Common myeloid progenitor, CD34-positive (primary cell): ENCODE data around the gene NPY5R.

Source experiments
- CTCF ChIA-PET: fragments of 350-600 bp; sonication (Branson Sonifier 250); formaldehyde crosslinking; loops from one replicate; lab custom pipeline; 2021; ENCODE audit warnings: antibody characterized with exemption; lab: Charles Lee
- POLR2A ChIA-PET: fragments of 350-600 bp; sonication (Branson Sonifier 250); formaldehyde crosslinking; loops from one replicate; lab custom pipeline; 2021; ENCODE audit warnings: antibody characterized with exemption; lab: Charles Lee
- DNase-seq, 3 donors: peaks; one replicate each; pipeline versions ENCODE4 v3.0.0 to v3.0.0-alpha.2; 2013
- H3K27ac ChIP-seq, 2 experiments: 1 replicate in 1 of 2; 2 replicates in 1 of 2; pipeline ENCODE4 v1.7.0; 2013; ENCODE audit warnings: inconsistent platforms in 2 of 2, low read length in 2 of 2, mild to moderate bottlenecking in 2 of 2, low read depth in 1 of 2, moderate library complexity in 1 of 2; ENCODE audit not compliant: severe bottlenecking in 2 of 2, insufficient read depth in 1 of 2, poor library complexity in 1 of 2
- H3K27me3 ChIP-seq, 5 experiments: replicated peaks in 2 of 5; 1 replicate in 3 of 5; 2 replicates in 2 of 5; pipeline versions ENCODE4 v1.6.1 to v1.7.0; 2013; ENCODE audit warnings: low read length in 4 of 5, mild to moderate bottlenecking in 2 of 5, moderate library complexity in 2 of 5, inconsistent platforms in 1 of 5; ENCODE audit not compliant: insufficient read depth in 5 of 5, control insufficient read depth in 4 of 5
- H3K36me3 ChIP-seq, 4 experiments: 1 replicate in 2 of 4; 2 replicates in 2 of 4; pipeline versions ENCODE4 v1.6.1 to v1.7.0; 2013; ENCODE audit warnings: low read length in 3 of 4, control low read depth in 1 of 4, mild to moderate bottlenecking in 1 of 4; ENCODE audit not compliant: control insufficient read depth in 4 of 4, insufficient read depth in 4 of 4
- H3K4me1 ChIP-seq, 4 experiments: 1 replicate in 3 of 4; 2 replicates in 1 of 4; pipeline versions ENCODE4 v1.6.1 to v1.7.1; 2013; ENCODE audit warnings: low read length in 3 of 4, mild to moderate bottlenecking in 3 of 4, control low read depth in 1 of 4, inconsistent platforms in 1 of 4, moderate library complexity in 1 of 4; ENCODE audit not compliant: control insufficient read depth in 4 of 4, insufficient read depth in 4 of 4; ENCODE audit errors: control extremely low read depth in 1 of 4
- H3K4me3 ChIP-seq, 7 experiments: 1 replicate in 4 of 7; 2 replicates in 3 of 7; pipeline versions ENCODE4 v1.5.1 to v1.7.0; 2013; ENCODE audit warnings: mild to moderate bottlenecking in 7 of 7, low read length in 6 of 7, moderate library complexity in 6 of 7, inconsistent platforms in 2 of 7, low read depth in 2 of 7, control low read depth in 1 of 7; ENCODE audit not compliant: insufficient read depth in 4 of 7, control insufficient read depth in 1 of 7; ENCODE audit errors: extremely low read depth in 1 of 7
- H3K9me3 ChIP-seq, 5 experiments: 1 replicate in 4 of 5; 2 replicates in 1 of 5; pipeline versions ENCODE4 v1.6.1 to v1.7.1; 2013; ENCODE audit warnings: low read length in 4 of 5, mild to moderate bottlenecking in 2 of 5, inconsistent platforms in 1 of 5, low read depth in 1 of 5, moderate library complexity in 1 of 5; ENCODE audit not compliant: control insufficient read depth in 4 of 5, insufficient read depth in 2 of 5; ENCODE audit errors: control extremely low read depth in 1 of 5
- WGBS: methylation state at CpG from one replicate; pipeline ENCODE4 v1.1.5; 2013; ENCODE audit not compliant: insufficient coverage; 5-methylcytosine and 5-hydroxymethylcytosine counted together

Gene NPY5R

GRCh38 chr4:163384926-163385325, 41.2 kb downstream of the NPY5R start:
- no peaks in the 10 kb centered on the region for H3K9me3 ChIP-seq
- DNase-seq = no peak
- POLR2A ChIA-PET = no interaction called here
- CTCF ChIA-PET = interaction anchor here (0.8 kb wide), 1 partner anchor 12 kb away, joined by 3 read pairs; no protein-coding TSS in a partner anchor
- no peaks in the 10 kb centered on the region for H3K4me1 ChIP-seq
- no peak overlapping the region for H3K27ac ChIP-seq
- H3K36me3 ChIP-seq = no peaks in the 10 kb centered on the region
- H3K27me3 ChIP-seq = no peaks in the 10 kb centered on the region
- H3K4me3 ChIP-seq = no peak overlapping the region

GRCh38 chr4:163385466-163385865, 41.8 kb downstream of the NPY5R start:
- no peaks in the 10 kb centered on the region for H3K4me1 ChIP-seq
- H3K9me3 ChIP-seq = no peaks in the 10 kb centered on the region
- WGBS = no CpG with 5 or more reads among the region's 4 CpGs
- ChIA-PET CTCF (interaction anchor here (0.8 kb wide), 1 partner anchor 12 kb away, joined by 3 read pairs; no protein-coding TSS in a partner anchor), POLR2A (no interaction called here)
- DNase-seq = no peak
- no peak overlapping the region for H3K4me3 ChIP-seq
- H3K27me3 ChIP-seq = no peaks in the 10 kb centered on the region
- H3K36me3 ChIP-seq = no peaks in the 10 kb centered on the region
- H3K27ac ChIP-seq = no peak overlapping the region

GRCh38 chr4:163391756-163392155, 48.1 kb downstream of the NPY5R start:
- Histone ChIP-seq H3K27ac (no peak overlapping the region), H3K4me1 (no peaks in the 10 kb centered on the region), H3K27me3 (peaks cover 0 to 2% (median 0%) of the 10 kb centered on the region in 5 experiments), H3K4me3 (no peak overlapping the region), H3K36me3 (no peaks in the 10 kb centered on the region), H3K9me3 (no peaks in the 10 kb centered on the region)
- WGBS = no CpG with 5 or more reads among the region's 2 CpGs
- ChIA-PET POLR2A (no interaction called here), CTCF (no interaction called here)
- DNase-seq = no peak

- Histone ChIP-seq H3K36me3 (no peaks in the 10 kb centered on the region), H3K4me3 (no peak overlapping the region), H3K9me3 (no peaks in the 10 kb centered on the region), H3K27ac (no peak overlapping the region), H3K27me3 (peaks cover 0 to 2% (median 0%) of the 10 kb centered on the region in 5 experiments), H3K4me1 (no peaks in the 10 kb centered on the region)
- ChIA-PET POLR2A (no interaction called here), CTCF (no interaction called here)
- DNase-seq = no peak
- WGBS = 70% methylated on average over 3 of the region's 4 CpGs
Measured at GRCh38 chr4:163392328-163392727, 48.6 kb downstream of the NPY5R start.

GRCh38 chr4:163393471-163393870, 49.8 kb downstream of the NPY5R start:
- no peak overlapping the region for H3K27ac ChIP-seq
- H3K9me3 ChIP-seq = no peaks in the 10 kb centered on the region
- peaks cover 0 to 2% (median 0%) of the 10 kb centered on the region in 5 experiments for H3K27me3 ChIP-seq
- no peaks in the 10 kb centered on the region for H3K36me3 ChIP-seq
- no peak for DNase-seq
- WGBS = 97% methylated on average over 5 of the region's 6 CpGs
- ChIA-PET POLR2A (no interaction called here), CTCF (no interaction called here)
- no peaks in the 10 kb centered on the region for H3K4me1 ChIP-seq
- H3K4me3 ChIP-seq = no peak overlapping the region

GRCh38 chr4:163395055-163395454, 51.4 kb downstream of the NPY5R start:
- H3K36me3 ChIP-seq = no peaks in the 10 kb centered on the region
- peaks cover 0 to 2% (median 0%) of the 10 kb centered on the region in 5 experiments for H3K27me3 ChIP-seq
- H3K4me1 ChIP-seq = no peaks in the 10 kb centered on the region
- POLR2A ChIA-PET = no interaction called here
- no peaks in the 10 kb centered on the region for H3K9me3 ChIP-seq
- H3K4me3 ChIP-seq = no peak overlapping the region
- no peak for DNase-seq
- no peak overlapping the region for H3K27ac ChIP-seq
- CTCF ChIA-PET = no interaction called here

GRCh38 chr4:163395758-163396157, 52.1 kb downstream of the NPY5R start:
- WGBS = 100% methylated on average over 1 of the region's 5 CpGs
- Histone ChIP-seq H3K27ac (no peak overlapping the region), H3K4me3 (no peak overlapping the region), H3K9me3 (no peaks in the 10 kb centered on the region), H3K27me3 (peaks cover 0 to 2% (median 0%) of the 10 kb centered on the region in 5 experiments), H3K36me3 (no peaks in the 10 kb centered on the region), H3K4me1 (no peaks in the 10 kb centered on the region)
- ChIA-PET POLR2A (no interaction called here), CTCF (no interaction called here)
- DNase-seq = no peak
